Bronchial epithelial cell (primary cell): Measurements from ENCODE around the gene OTX1. TPM values are rescaled to one million over a fixed set of nuclear protein-coding genes. Genes with fewer than 3 reads are reported as not detected.

Experiments used
- DNase-seq: peaks from one replicate; pipeline ENCODE4 v3.0.0-alpha.2; 2010; ENCODE audit warnings: low read depth
- FAIRE-seq: peaks from 2 replicates; lab custom pipeline; 2011; peaks lifted over from hg19 to GRCh38; lab: Jason Lieb, UNC
- H3K27me3 ChIP-seq: 2 replicates; pipeline ENCODE4 v1.5.1; 2011; ENCODE audit warnings: low read length; ENCODE audit not compliant: control insufficient read depth, insufficient read depth
- H3K36me3 ChIP-seq: 2 replicates; pipeline ENCODE4 v1.5.1; 2011; ENCODE audit warnings: low read length; ENCODE audit not compliant: control insufficient read depth, insufficient read depth
- H3K4me3 ChIP-seq: 2 replicates; pipeline ENCODE4 v1.5.1; 2011; ENCODE audit warnings: mild to moderate bottlenecking, low read depth, low read length, control low read depth
- CTCF ChIP-seq: IDR thresholded peaks from 2 replicates; pipeline ENCODE4 v1.5.1; 2011; ENCODE audit warnings: mild to moderate bottlenecking, moderate library complexity, low read length, control low read depth, inconsistent platforms; ENCODE audit not compliant: insufficient read depth, severe bottlenecking
- total RNA-seq: library from RNA; depleted of rRNA; stranded (reverse); fragments of >200 nt; gene quantifications from 2 replicates; pipeline ENCODE4 v1.2.1, GENCODE V29; 2014

The OTX1 gene
- total RNA-seq, 1 donor from 2014 or later = 0.79 TPM

DNA sequence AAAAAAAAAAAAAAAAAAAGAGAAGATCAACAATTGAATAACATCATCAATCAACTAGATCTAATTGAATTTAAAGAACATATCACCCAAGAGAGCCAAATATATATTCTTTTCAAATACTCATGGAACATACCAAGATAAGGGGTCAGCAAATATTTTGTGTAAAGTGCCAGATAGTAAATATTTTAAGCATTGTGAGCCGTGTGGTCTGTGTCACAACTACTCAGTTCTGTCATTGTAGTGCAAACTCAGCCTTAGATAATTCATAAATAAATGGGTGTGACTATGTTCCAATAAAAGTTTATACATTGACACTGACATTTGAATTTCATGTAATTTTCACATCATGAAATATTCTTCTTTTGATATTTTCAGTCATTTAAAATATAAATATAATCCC is 45.9 kb downstream of the OTX1 start:
- H3K27me3 ChIP-seq = no peaks in the 10 kb centered on the region
- DNase-seq (no peak), FAIRE-seq (no peak)
- no peaks in the 10 kb centered on the region for H3K36me3 ChIP-seq
- no peak for TF ChIP-seq CTCF
- H3K4me3 ChIP-seq = no peak overlapping the region

DNA sequence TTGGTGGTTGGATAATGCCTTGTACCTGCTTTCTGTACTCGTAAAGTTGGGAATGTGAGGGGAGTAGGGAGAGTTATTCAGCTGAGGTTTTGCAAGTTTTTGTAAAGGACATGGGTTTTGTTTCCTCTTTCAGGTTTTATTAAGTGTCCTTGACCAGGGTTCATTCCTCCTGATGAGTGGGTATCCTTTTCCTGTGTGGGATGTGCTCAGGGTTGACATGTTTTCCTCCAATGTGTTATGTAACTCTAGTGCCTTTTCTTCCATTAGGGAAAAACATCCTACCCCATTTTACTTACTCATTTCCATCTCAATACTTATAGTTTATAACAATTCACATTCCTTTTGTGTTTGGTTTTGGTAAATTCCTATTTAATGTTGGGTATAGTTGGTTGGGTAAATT is 48.4 kb downstream of the OTX1 start:
- H3K27me3 ChIP-seq = no peaks in the 10 kb centered on the region
- H3K36me3 ChIP-seq = no peaks in the 10 kb centered on the region
- H3K4me3 ChIP-seq = no peak overlapping the region
- no peak for FAIRE-seq
- no peak for TF ChIP-seq CTCF
- DNase-seq = no peak

GRCh38 chr2:63101954-63102353 is 51.3 kb downstream of the OTX1 start:
- TF ChIP-seq CTCF = no peak
- H3K36me3 ChIP-seq = no peaks in the 10 kb centered on the region
- DNase-seq = no peak
- H3K27me3 ChIP-seq = no peaks in the 10 kb centered on the region
- no peak for FAIRE-seq
- H3K4me3 ChIP-seq = no peak overlapping the region

- FAIRE-seq = no peak
- no peak for TF ChIP-seq CTCF
These were observed 53.9 kb downstream of the OTX1 start for GRCh38 chr2:63104482-63104881.

More at GRCh38 chr2:63104482-63104881, 53.9 kb downstream of the OTX1 start:
- no peaks in the 10 kb centered on the region for H3K36me3 ChIP-seq
- H3K4me3 ChIP-seq = no peak overlapping the region
- DNase-seq = no peak
- no peaks in the 10 kb centered on the region for H3K27me3 ChIP-seq
